Tibial artery (tissue), 4 donors: ENCODE measurements around the gene CHST8.
A peak's percentile ranks its signal among the peaks of the same experiment; 100 is the strongest.

Experiments
- DNase-seq, 2 donors: peaks; one replicate each; pipeline ENCODE4 v3.0.0-alpha.2; 2019
- H3K27ac ChIP-seq, 2 donors: fragments of 200-600 bp; sonication (generic) in 1 of 2; 1 replicate in 1 of 2; 2 replicates in 1 of 2; pipeline ENCODE4 v1.5.1; 2018 to 2019; ENCODE audit warnings: mild to moderate bottlenecking in 1 of 2
- H3K27me3 ChIP-seq, 2 donors: fragments of 200-600 bp; sonication (generic) in 1 of 2; one replicate each; pipeline versions ENCODE4 v1.5.1 to v1.6.0; 2016 to 2019
- H3K36me3 ChIP-seq, 3 donors: fragments of 200-600 bp; sonication (generic) in 2 of 3; one replicate each; pipeline ENCODE4 v1.5.1; 2016 to 2019; ENCODE audit warnings: mild to moderate bottlenecking in 2 of 3
- H3K4me1 ChIP-seq, 4 donors: fragments of 200-600 bp; sonication (generic) in 2 of 4; 1 replicate in 3 of 4; 2 replicates in 1 of 4; pipeline ENCODE4 v1.5.1; 2016 to 2019
- H3K4me3 ChIP-seq, 2 donors: fragments of 200-600 bp; sonication (generic) in 1 of 2; 1 replicate in 1 of 2; 2 replicates in 1 of 2; pipeline ENCODE4 v1.5.1; 2018 to 2019; ENCODE audit warnings: mild to moderate bottlenecking in 2 of 2
- H3K9me3 ChIP-seq, 3 donors: fragments of 200-600 bp; sonication (generic) in 1 of 3; one replicate each; pipeline ENCODE4 v1.5.1; 2016 to 2019
- CTCF ChIP-seq, 2 experiments: fragments of 200-600 bp in 1 of 2; fragments of 450-650 bp in 1 of 2; IDR thresholded peaks; one replicate each; pipeline ENCODE4 v1.5.1; 2017 to 2019; ENCODE audit warnings: antibody characterized with exemption in 2 of 2, mild to moderate bottlenecking in 1 of 2, moderate library complexity in 1 of 2
- intact Hi-C: fragments of 100-400 bp; cut with DNase I; formaldehyde crosslinking; loops from one replicate; pipeline ENCODE4 v1.15.0; 2023; ENCODE audit warnings: low total_unique reads

The CHST8 gene

GRCh38 chr19:33621811-33622504 lies at the start of gene CHST8:
Gene CHST8, plus strand, starts transcription at chr19:33621953. Its CDS starts 67,309 bp downstream, at chr19:33689262.
- intact Hi-C loops: no loop called here
- H3K4me3 ChIP-seq: peak within 1 kb of the TSS; percentile 52 to 53
- no peak for TF ChIP-seq CTCF (IDR thresholded peaks at IDR 0.05)
- no peak for DNase-seq
- peaks cover 0 to 79% of the 10 kb centered on the region in 2 donors for H3K27me3 ChIP-seq
- peaks cover 0 to 30% (median 21%) of the 10 kb centered on the region in 4 donors for H3K4me1 ChIP-seq
- H3K27ac ChIP-seq: peak within 1 kb of the TSS in 1 of 2 donors; percentile 56
- no peaks in the 10 kb centered on the region for H3K36me3 ChIP-seq
- no peaks in the 10 kb centered on the region for H3K9me3 ChIP-seq

- Histone ChIP-seq H3K27ac (no peak overlapping the region), H3K9me3 (peaks cover 0 to 13% (median 7%) of the 10 kb centered on the region in 3 donors), H3K36me3 (no peaks in the 10 kb centered on the region), H3K4me3 (no peak overlapping the region), H3K27me3 (no peaks in the 10 kb centered on the region), H3K4me1 (no peaks in the 10 kb centered on the region)
- TF ChIP-seq CTCF (IDR thresholded peaks at IDR 0.05): no peak
- DNase-seq: no peak
- intact Hi-C loops: no loop called here
Measured at GRCh38 chr19:33572929-33573328, 48.8 kb upstream of the CHST8 start.

GRCh38 chr19:33574824-33575223 lies 46.9 kb upstream of the CHST8 start:
- no peak for DNase-seq
- no peak overlapping the region for H3K4me3 ChIP-seq
- H3K9me3 ChIP-seq: peaks cover 0 to 13% (median 7%) of the 10 kb centered on the region in 3 donors
- H3K27me3 ChIP-seq: peaks cover 0 to 2% of the 10 kb centered on the region in 2 donors
- intact Hi-C loops: no loop called here
- H3K27ac ChIP-seq: no peak overlapping the region
- no peaks in the 10 kb centered on the region for H3K4me1 ChIP-seq
- TF ChIP-seq CTCF (IDR thresholded peaks at IDR 0.05): no peak
- no peaks in the 10 kb centered on the region for H3K36me3 ChIP-seq

GRCh38 chr19:33578697-33579096 lies 43.1 kb upstream of the CHST8 start:
- H3K36me3 ChIP-seq: no peaks in the 10 kb centered on the region
- no peak overlapping the region for H3K27ac ChIP-seq
- no peak for TF ChIP-seq CTCF (IDR thresholded peaks at IDR 0.05)

GRCh38 chr19:33580026-33580644 lies 41.6 kb upstream of the CHST8 start:
- intact Hi-C loops: no loop called here
- DNase-seq: no peak
- H3K4me3 ChIP-seq: no peak overlapping the region
- no peak for TF ChIP-seq CTCF (IDR thresholded peaks at IDR 0.05)
- H3K27ac ChIP-seq: no peak overlapping the region
- peaks cover 0 to 3% (median 0%) of the 10 kb centered on the region in 4 donors for H3K4me1 ChIP-seq
- H3K9me3 ChIP-seq: peaks cover 0 to under 1% (median 0%) of the 10 kb centered on the region in 3 donors
- no peaks in the 10 kb centered on the region for H3K36me3 ChIP-seq
- H3K27me3 ChIP-seq: peaks cover 0 to 2% of the 10 kb centered on the region in 2 donors

More at GRCh38 chr19:33578697-33579096, 43.1 kb upstream of the CHST8 start:
- no peak for DNase-seq
- H3K9me3 ChIP-seq: peaks cover 0 to 12% (median 7%) of the 10 kb centered on the region in 3 donors
- H3K4me1 ChIP-seq: peaks cover 0 to 3% (median 0%) of the 10 kb centered on the region in 4 donors
- peaks cover 0 to 2% of the 10 kb centered on the region in 2 donors for H3K27me3 ChIP-seq
- H3K4me3 ChIP-seq: no peak overlapping the region
- intact Hi-C loops: no loop called here
